ENCODE data around the gene NIPSNAP2. TPM values are rescaled to one million over a fixed set of nuclear protein-coding genes. Genes with fewer than 3 reads are reported as not detected.

The NIPSNAP2 gene
- total and polyA plus RNA-seq, 2 of the 13 experiments (the other 11 are each of a cell fraction or from before 2014, with no cell fraction given), result 40.3 to 61.5 TPM

- TF ChIP-seq ZBTB1 (CRISPR knock-in tag; IDR thresholded peaks at IDR 0.05; ENCODE audit: borderline replicate concordance), result no peak
- TF ChIP-seq ZNF274 (CRISPR knock-in tag; IDR thresholded peaks at IDR 0.05), result no peak
- no peak; the same call in 1 of the 2 replicates for TF ChIP-seq NCOA2 (CRISPR knock-in tag; IDR thresholded peaks at IDR 0.05)
- 0 out of 2 replicates have a peak, but pooled peaks have one; percentile 42 for TF ChIP-seq HMG20A (CRISPR knock-in tag; IDR thresholded peaks at IDR 0.05; ENCODE audit: borderline replicate concordance)
- TF ChIP-seq TSC22D2 (CRISPR knock-in tag; IDR thresholded peaks at IDR 0.05; ENCODE audit: borderline replicate concordance), result no peak
- no peak for TF ChIP-seq SATB2 (CRISPR knock-in tag; IDR thresholded peaks at IDR 0.05)
- no peak for TF ChIP-seq SMARCC2 (IDR thresholded peaks at IDR 0.05)
- no peak for TF ChIP-seq ZNF652 (CRISPR knock-in tag; IDR thresholded peaks at IDR 0.05; ENCODE audit: borderline replicate concordance, low read depth)
- TF ChIP-seq ZNF451 (CRISPR knock-in tag; IDR thresholded peaks at IDR 0.05), result no peak
- TF ChIP-seq ESRRA (CRISPR knock-in tag; IDR thresholded peaks at IDR 0.05; ENCODE audit: low read depth), result peak; percentile 90
- TF ChIP-seq ZNF546 (CRISPR knock-in tag; conservative IDR thresholded peaks at IDR 0.05), result no peak
- 0 out of 2 replicates have a peak, but pooled peaks have one; percentile 28 for TF ChIP-seq ZSCAN29 (CRISPR knock-in tag; conservative IDR thresholded peaks at IDR 0.05)
- no peak for TF ChIP-seq PRPF4 (IDR thresholded peaks at IDR 0.05; ENCODE audit: low read depth, low read length, poor library complexity, severe bottlenecking)
- no peak for TF ChIP-seq ZBTB26 (CRISPR knock-in tag; IDR thresholded peaks at IDR 0.05; ENCODE audit: borderline replicate concordance)
- TF ChIP-seq BATF2 (CRISPR knock-in tag; IDR thresholded peaks at IDR 0.05), result no peak
- no peak for TF ChIP-seq FOXM1 (CRISPR knock-in tag; IDR thresholded peaks at IDR 0.05)
- TF ChIP-seq ZNF441 (CRISPR knock-in tag; IDR thresholded peaks at IDR 0.05; ENCODE audit: borderline replicate concordance), result no peak
- no peak for TF ChIP-seq ZNF431 (CRISPR knock-in tag; IDR thresholded peaks at IDR 0.05; ENCODE audit: borderline replicate concordance, low read depth)
- TF ChIP-seq PAWR (CRISPR knock-in tag; IDR thresholded peaks at IDR 0.05; ENCODE audit: borderline replicate concordance), result no peak
- TF ChIP-seq ZNF207 (IDR thresholded peaks at IDR 0.05; ENCODE audit: borderline replicate concordance), result no peak
- no peak for TF ChIP-seq PAF1 (CRISPR knock-in tag; IDR thresholded peaks at IDR 0.05)
- no peak for TF ChIP-seq ZNF260 (CRISPR knock-in tag; IDR thresholded peaks at IDR 0.05; ENCODE audit: borderline replicate concordance, low read depth)
- TF ChIP-seq, protein P1, sequence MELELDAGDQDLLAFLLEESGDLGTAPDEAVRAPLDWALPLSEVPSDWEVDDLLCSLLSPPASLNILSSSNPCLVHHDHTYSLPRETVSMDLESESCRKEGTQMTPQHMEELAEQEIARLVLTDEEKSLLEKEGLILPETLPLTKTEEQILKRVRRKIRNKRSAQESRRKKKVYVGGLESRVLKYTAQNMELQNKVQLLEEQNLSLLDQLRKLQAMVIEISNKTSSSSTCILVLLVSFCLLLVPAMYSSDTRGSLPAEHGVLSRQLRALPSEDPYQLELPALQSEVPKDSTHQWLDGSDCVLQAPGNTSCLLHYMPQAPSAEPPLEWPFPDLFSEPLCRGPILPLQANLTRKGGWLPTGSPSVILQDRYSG (CRISPR knock-in tag; IDR thresholded peaks at IDR 0.05), result no peak
- TF ChIP-seq, protein P2, sequence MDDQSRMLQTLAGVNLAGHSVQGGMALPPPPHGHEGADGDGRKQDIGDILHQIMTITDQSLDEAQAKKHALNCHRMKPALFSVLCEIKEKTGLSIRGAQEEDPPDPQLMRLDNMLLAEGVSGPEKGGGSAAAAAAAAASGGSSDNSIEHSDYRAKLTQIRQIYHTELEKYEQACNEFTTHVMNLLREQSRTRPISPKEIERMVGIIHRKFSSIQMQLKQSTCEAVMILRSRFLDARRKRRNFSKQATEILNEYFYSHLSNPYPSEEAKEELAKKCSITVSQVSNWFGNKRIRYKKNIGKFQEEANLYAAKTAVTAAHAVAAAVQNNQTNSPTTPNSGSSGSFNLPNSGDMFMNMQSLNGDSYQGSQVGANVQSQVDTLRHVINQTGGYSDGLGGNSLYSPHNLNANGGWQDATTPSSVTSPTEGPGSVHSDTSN (CRISPR knock-in tag; IDR thresholded peaks at IDR 0.05; ENCODE audit: borderline replicate concordance), result no peak
- TF ChIP-seq, protein P3, sequence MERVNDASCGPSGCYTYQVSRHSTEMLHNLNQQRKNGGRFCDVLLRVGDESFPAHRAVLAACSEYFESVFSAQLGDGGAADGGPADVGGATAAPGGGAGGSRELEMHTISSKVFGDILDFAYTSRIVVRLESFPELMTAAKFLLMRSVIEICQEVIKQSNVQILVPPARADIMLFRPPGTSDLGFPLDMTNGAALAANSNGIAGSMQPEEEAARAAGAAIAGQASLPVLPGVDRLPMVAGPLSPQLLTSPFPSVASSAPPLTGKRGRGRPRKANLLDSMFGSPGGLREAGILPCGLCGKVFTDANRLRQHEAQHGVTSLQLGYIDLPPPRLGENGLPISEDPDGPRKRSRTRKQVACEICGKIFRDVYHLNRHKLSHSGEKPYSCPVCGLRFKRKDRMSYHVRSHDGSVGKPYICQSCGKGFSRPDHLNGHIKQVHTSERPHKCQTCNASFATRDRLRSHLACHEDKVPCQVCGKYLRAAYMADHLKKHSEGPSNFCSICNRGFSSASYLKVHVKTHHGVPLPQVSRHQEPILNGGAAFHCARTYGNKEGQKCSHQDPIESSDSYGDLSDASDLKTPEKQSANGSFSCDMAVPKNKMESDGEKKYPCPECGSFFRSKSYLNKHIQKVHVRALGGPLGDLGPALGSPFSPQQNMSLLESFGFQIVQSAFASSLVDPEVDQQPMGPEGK (CRISPR knock-in tag; IDR thresholded peaks at IDR 0.05), result no peak
- TF ChIP-seq ZNF644 (CRISPR knock-in tag; IDR thresholded peaks at IDR 0.05; ENCODE audit: low read depth), result no peak
Observed at GRCh38 chr7:55957190-55957589, 7.2 kb upstream of the NIPSNAP2 start (continued).
